Memory B cell (primary cell): ENCODE measurements around the gene HFE.
"Not testable (repeated sequence)": the region's sequence is repeated elsewhere in the genome, so short reads cannot be mapped to it uniquely, and the experiment has no call there.

Source experiments
- ATAC-seq: fragments of 150-1000 bp; cut with Tn5 transposase; 2 replicates; pipeline ENCODE4 v1.10.0; 2021; ENCODE audit warnings: low read depth, mild to moderate bottlenecking, moderate library complexity
- DNase-seq, 2 donors: peaks; one replicate each; pipeline ENCODE4 v3.0.0; 2022; ENCODE audit warnings: low spot score in 2 of 2
- H3K27ac Mint-ChIP-seq: one replicate; pipeline ENCODE4 v1.8.0; 2022; ENCODE audit warnings: mild to moderate bottlenecking, moderate library complexity, mixed read lengths
- H3K27me3 Mint-ChIP-seq: one replicate; pipeline ENCODE4 v1.8.0; 2022; ENCODE audit warnings: mixed read lengths
- H3K36me3 Mint-ChIP-seq: one replicate; pipeline ENCODE4 v1.8.0; 2022; ENCODE audit warnings: mild to moderate bottlenecking, mixed read lengths
- H3K4me1 Mint-ChIP-seq: one replicate; pipeline ENCODE4 v1.8.0; 2022; ENCODE audit warnings: mixed read lengths
- H3K4me3 Mint-ChIP-seq: one replicate; pipeline ENCODE4 v1.8.0; 2022; ENCODE audit warnings: mild to moderate bottlenecking, moderate library complexity, mixed read lengths
- H3K9me3 Mint-ChIP-seq: one replicate; pipeline ENCODE4 v1.8.0; 2022; ENCODE audit warnings: mixed read lengths

Gene HFE

GRCh38 chr6:26054781-26055718 lies 32.2 kb upstream of the HFE start:
- DNase-seq (peak; percentile 73 to 84), ATAC-seq (peak; percentile 71)
- H3K4me1 Mint-ChIP-seq = peaks cover 8% of the 10 kb centered on the region
- no peaks in the 10 kb centered on the region for H3K9me3 Mint-ChIP-seq
- no peaks in the 10 kb centered on the region for H3K27me3 Mint-ChIP-seq
- no peaks in the 10 kb centered on the region for H3K36me3 Mint-ChIP-seq
- H3K4me3 Mint-ChIP-seq = peak overlapping the region; percentile 96
- H3K27ac Mint-ChIP-seq = peak overlapping the region; percentile 97

- Mint-ChIP-seq H3K27ac (peak overlapping the region; percentile 97), H3K9me3 (no peaks in the 10 kb centered on the region), H3K4me1 (peaks cover 8% of the 10 kb centered on the region), H3K27me3 (no peaks in the 10 kb centered on the region), H3K4me3 (peak overlapping the region; percentile 96), H3K36me3 (no peaks in the 10 kb centered on the region)
- ATAC-seq (peak; percentile 77), DNase-seq (peak; percentile 85 to 90)
Measured at GRCh38 chr6:26055719-26056582, 31.3 kb upstream of the HFE start.

GRCh38 chr6:26056583-26057350 lies 30.5 kb upstream of the HFE start:
- ATAC-seq = no peak
- peak in 1 of 2 donors; percentile 14 for DNase-seq
- Mint-ChIP-seq H3K27me3 (no peaks in the 10 kb centered on the region), H3K36me3 (no peaks in the 10 kb centered on the region), H3K4me1 (peaks cover 8% of the 10 kb centered on the region), H3K4me3 (peak overlapping the region; percentile 96), H3K9me3 (no peaks in the 10 kb centered on the region), H3K27ac (peak overlapping the region; percentile 97)

GRCh38 chr6:26057899-26058298 lies 29.3 kb upstream of the HFE start:
- H3K27me3 Mint-ChIP-seq = no peaks in the 10 kb centered on the region
- DNase-seq = no peak
- no peaks in the 10 kb centered on the region for H3K9me3 Mint-ChIP-seq
- peaks cover 8% of the 10 kb centered on the region for H3K4me1 Mint-ChIP-seq
- H3K27ac Mint-ChIP-seq = no peak overlapping the region
- H3K36me3 Mint-ChIP-seq = no peaks in the 10 kb centered on the region
- H3K4me3 Mint-ChIP-seq = no peak overlapping the region
- ATAC-seq = no peak

GRCh38 chr6:26058477-26059033 lies 28.7 kb upstream of the HFE start:
- not testable (repeated sequence) for ATAC-seq, DNase-seq, H3K36me3 Mint-ChIP-seq, H3K9me3 Mint-ChIP-seq, H3K27me3 Mint-ChIP-seq, H3K4me3 Mint-ChIP-seq, H3K4me1 Mint-ChIP-seq, H3K27ac Mint-ChIP-seq

- H3K27ac Mint-ChIP-seq = no peak overlapping the region
- ATAC-seq = no peak
- H3K4me1 Mint-ChIP-seq = peaks cover 5% of the 10 kb centered on the region
- no peak overlapping the region for H3K4me3 Mint-ChIP-seq
- no peak for DNase-seq
- no peaks in the 10 kb centered on the region for H3K36me3 Mint-ChIP-seq
- H3K27me3 Mint-ChIP-seq = no peaks in the 10 kb centered on the region
- no peaks in the 10 kb centered on the region for H3K9me3 Mint-ChIP-seq
Measured at GRCh38 chr6:26059941-26060340, 27.3 kb upstream of the HFE start.

GRCh38 chr6:26064619-26065257 lies 22.5 kb upstream of the HFE start:
- H3K9me3 Mint-ChIP-seq = no peaks in the 10 kb centered on the region
- H3K4me1 Mint-ChIP-seq = peaks cover 5% of the 10 kb centered on the region
- DNase-seq = peak; percentile 38 to 54
- no peaks in the 10 kb centered on the region for H3K36me3 Mint-ChIP-seq
- no peaks in the 10 kb centered on the region for H3K27me3 Mint-ChIP-seq
- peak; percentile 60 for ATAC-seq
- no peak overlapping the region for H3K4me3 Mint-ChIP-seq
- H3K27ac Mint-ChIP-seq = no peak overlapping the region

- Mint-ChIP-seq H3K27ac (no peak overlapping the region), H3K9me3 (no peaks in the 10 kb centered on the region), H3K36me3 (no peaks in the 10 kb centered on the region), H3K27me3 (peaks cover 1% of the 10 kb centered on the region), H3K4me3 (no peak overlapping the region), H3K4me1 (peaks cover 6% of the 10 kb centered on the region)
- peak; percentile 93 for ATAC-seq
- DNase-seq = peak; percentile 39 to 67
Measured at GRCh38 chr6:26065952-26066380, 21.3 kb upstream of the HFE start.

GRCh38 chr6:26067367-26067766 lies 19.9 kb upstream of the HFE start:
- Mint-ChIP-seq H3K36me3 (no peaks in the 10 kb centered on the region), H3K27ac (no peak overlapping the region), H3K9me3 (no peaks in the 10 kb centered on the region), H3K27me3 (peaks cover 1% of the 10 kb centered on the region), H3K4me3 (no peak overlapping the region), H3K4me1 (peaks cover 9% of the 10 kb centered on the region)
- ATAC-seq (no peak), DNase-seq (no peak)

- H3K4me1 Mint-ChIP-seq = peaks cover 9% of the 10 kb centered on the region
- no peak overlapping the region for H3K4me3 Mint-ChIP-seq
- ATAC-seq (no peak), DNase-seq (no peak)
- H3K9me3 Mint-ChIP-seq = no peaks in the 10 kb centered on the region
- peaks cover 1% of the 10 kb centered on the region for H3K27me3 Mint-ChIP-seq
- H3K36me3 Mint-ChIP-seq = no peaks in the 10 kb centered on the region
- no peak overlapping the region for H3K27ac Mint-ChIP-seq
Measured at GRCh38 chr6:26068036-26068435, 19.2 kb upstream of the HFE start.

- H3K4me1 Mint-ChIP-seq = peaks cover 4% of the 10 kb centered on the region
- ATAC-seq = no peak
- no peak overlapping the region for H3K27ac Mint-ChIP-seq
- H3K36me3 Mint-ChIP-seq = no peaks in the 10 kb centered on the region
- no peak for DNase-seq
- H3K9me3 Mint-ChIP-seq = no peaks in the 10 kb centered on the region
- H3K4me3 Mint-ChIP-seq = no peak overlapping the region
- peaks cover 1% of the 10 kb centered on the region for H3K27me3 Mint-ChIP-seq
Measured at GRCh38 chr6:26071135-26071534, 16.1 kb upstream of the HFE start.

GRCh38 chr6:26075063-26075717 lies 12.0 kb upstream of the HFE start:
- Mint-ChIP-seq H3K36me3 (no peaks in the 10 kb centered on the region), H3K4me3 (no peak overlapping the region), H3K9me3 (no peaks in the 10 kb centered on the region), H3K4me1 (peaks cover 4% of the 10 kb centered on the region), H3K27ac (no peak overlapping the region), H3K27me3 (peaks cover 1% of the 10 kb centered on the region)
- ATAC-seq (no peak), DNase-seq (no peak)

- not testable (repeated sequence) for H3K4me3 Mint-ChIP-seq, DNase-seq, H3K27me3 Mint-ChIP-seq, H3K27ac Mint-ChIP-seq, H3K4me1 Mint-ChIP-seq, ATAC-seq, H3K36me3 Mint-ChIP-seq, H3K9me3 Mint-ChIP-seq
Measured at GRCh38 chr6:26078066-26078465, 9.2 kb upstream of the HFE start.
